Choroid plexus epithelial cell (primary cell): ENCODE results near the gene CCNL2.
A peak's percentile ranks its signal among the peaks of the same experiment; 100 is the strongest.

Experiments
- DNase-seq: peaks from one replicate; pipeline ENCODE4 v3.0.0-alpha.2; 2010; ENCODE audit warnings: low read depth
- H3K4me3 ChIP-seq: 2 replicates; pipeline ENCODE4 v1.5.1; 2011; ENCODE audit warnings: low read depth, mild to moderate bottlenecking, control low read depth, low read length, moderate library complexity
- CTCF ChIP-seq: conservative IDR thresholded peaks from 2 replicates; pipeline ENCODE4 v1.5.1; 2011; ENCODE audit warnings: low read depth, mild to moderate bottlenecking, control low read depth, inconsistent platforms, low read length, moderate library complexity

CCNL2 gene

GRCh38 chr1:1347663-1348419 is 51.3 kb downstream of the CCNL2 start:
- no peak for TF ChIP-seq CTCF
- peak overlapping the region; percentile 70 for H3K4me3 ChIP-seq
- DNase-seq: peak; percentile 54

GRCh38 chr1:1347026-1347595 is 52.0 kb downstream of the CCNL2 start:
- DNase-seq: no peak
- TF ChIP-seq CTCF: no peak
- peak overlapping the region; percentile 70 for H3K4me3 ChIP-seq

- no peak for TF ChIP-seq CTCF
- no peak overlapping the region for H3K4me3 ChIP-seq
- no peak for DNase-seq
Observed at GRCh38 chr1:1346501-1346890, 52.6 kb downstream of the CCNL2 start.

GRCh38 chr1:1345860-1346500 is 53.2 kb downstream of the CCNL2 start:
- no peak for DNase-seq
- H3K4me3 ChIP-seq: no peak overlapping the region
- no peak for TF ChIP-seq CTCF

- no peak for DNase-seq
- H3K4me3 ChIP-seq: no peak overlapping the region
- no peak for TF ChIP-seq CTCF
Observed at GRCh38 chr1:1345384-1345783, 53.8 kb downstream of the CCNL2 start.

GRCh38 chr1:1344655-1345361 is 54.3 kb downstream of the CCNL2 start:
- TF ChIP-seq CTCF: peak; percentile 60
- peak; percentile 51 for DNase-seq
- H3K4me3 ChIP-seq: no peak overlapping the region
